ENCODE measurements around the gene GNA12. TPM values are rescaled to one million over a fixed set of nuclear protein-coding genes. Genes with fewer than 3 reads are reported as not detected.

The GNA12 gene
- total and polyA plus RNA-seq, 2 experiments from 2014 or later, result 28.4 to 40.2 TPM

DNA sequence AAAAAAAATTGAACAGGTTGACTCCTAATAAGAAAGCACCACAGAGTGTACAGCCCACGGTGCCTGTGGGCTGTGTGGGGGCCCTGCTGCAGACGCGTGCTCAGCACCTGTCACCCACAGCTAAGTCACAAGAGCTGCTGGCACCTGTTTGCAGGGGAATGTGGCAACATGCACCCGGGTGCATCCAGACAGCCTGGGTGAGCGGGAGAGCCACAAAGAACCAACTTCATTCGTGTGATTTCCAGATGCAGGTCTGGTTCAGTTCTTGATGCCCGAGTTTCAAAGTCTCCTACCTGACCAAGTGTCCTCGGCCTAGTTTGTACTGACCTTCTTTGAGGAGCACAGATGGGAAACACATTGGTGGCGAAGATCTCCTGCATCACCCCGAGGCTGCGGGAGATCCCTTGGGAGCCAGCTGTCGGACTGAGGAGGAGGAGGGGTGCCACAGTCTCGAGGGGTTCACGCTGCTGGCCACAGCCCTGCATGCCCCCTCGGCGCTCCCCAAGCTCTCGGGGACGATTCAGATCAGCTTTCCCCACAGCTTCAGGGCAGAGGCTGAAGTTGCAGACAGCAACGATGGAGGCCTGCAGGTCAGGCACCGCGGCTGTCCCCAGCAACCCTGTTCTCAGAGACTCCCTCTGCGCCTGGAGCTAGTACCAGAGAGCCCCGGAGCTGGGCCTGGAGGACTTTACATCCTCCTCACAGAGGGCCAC is 120.8 kb downstream of the GNA12 start:
- no peak overlapping the region for H2AFZ ChIP-seq
- no peaks in the 10 kb centered on the region for H4K20me1 ChIP-seq (ENCODE audit: insufficient read depth, poor library complexity, severe bottlenecking)
- H3K4me2 ChIP-seq, result no peak overlapping the region
- DNase-seq (ENCODE audit: low spot score), result no peak
- no peaks in the 10 kb centered on the region for H3K4me1 ChIP-seq (ENCODE audit: insufficient read depth)
- 93% methylated on average over 23 of the region's 23 CpGs for WGBS (ENCODE audit: low lambda C conversion rate, missing lambda C conversion rate)
- H3K27ac ChIP-seq, result no peak overlapping the region
- H3K9me3 ChIP-seq (ENCODE audit: low read depth), result no peaks in the 10 kb centered on the region
- H3K9me2 ChIP-seq (replicated peaks; ENCODE audit: insufficient read depth), result no peaks in the 10 kb centered on the region
- no peaks in the 10 kb centered on the region for H3K79me2 ChIP-seq
- H3K4me3 ChIP-seq, result no peak overlapping the region
- TF ChIP-seq EZH2phosphoT487 (IDR thresholded peaks at IDR 0.05; ENCODE audit: low read depth, severe bottlenecking, unreplicated experiment), result no peak
- TF ChIP-seq, protein P1, sequence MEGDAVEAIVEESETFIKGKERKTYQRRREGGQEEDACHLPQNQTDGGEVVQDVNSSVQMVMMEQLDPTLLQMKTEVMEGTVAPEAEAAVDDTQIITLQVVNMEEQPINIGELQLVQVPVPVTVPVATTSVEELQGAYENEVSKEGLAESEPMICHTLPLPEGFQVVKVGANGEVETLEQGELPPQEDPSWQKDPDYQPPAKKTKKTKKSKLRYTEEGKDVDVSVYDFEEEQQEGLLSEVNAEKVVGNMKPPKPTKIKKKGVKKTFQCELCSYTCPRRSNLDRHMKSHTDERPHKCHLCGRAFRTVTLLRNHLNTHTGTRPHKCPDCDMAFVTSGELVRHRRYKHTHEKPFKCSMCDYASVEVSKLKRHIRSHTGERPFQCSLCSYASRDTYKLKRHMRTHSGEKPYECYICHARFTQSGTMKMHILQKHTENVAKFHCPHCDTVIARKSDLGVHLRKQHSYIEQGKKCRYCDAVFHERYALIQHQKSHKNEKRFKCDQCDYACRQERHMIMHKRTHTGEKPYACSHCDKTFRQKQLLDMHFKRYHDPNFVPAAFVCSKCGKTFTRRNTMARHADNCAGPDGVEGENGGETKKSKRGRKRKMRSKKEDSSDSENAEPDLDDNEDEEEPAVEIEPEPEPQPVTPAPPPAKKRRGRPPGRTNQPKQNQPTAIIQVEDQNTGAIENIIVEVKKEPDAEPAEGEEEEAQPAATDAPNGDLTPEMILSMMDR (IDR thresholded peaks at IDR 0.05; ENCODE audit: poor library complexity), result no peak
- TF ChIP-seq EZH2 (IDR thresholded peaks at IDR 0.05; ENCODE audit: borderline replicate concordance), result no peak
- H3K27me3 ChIP-seq, result no peaks in the 10 kb centered on the region
- no peaks in the 10 kb centered on the region for H3K36me3 ChIP-seq (replicated peaks; ENCODE audit: insufficient read depth, low read depth)

DNA sequence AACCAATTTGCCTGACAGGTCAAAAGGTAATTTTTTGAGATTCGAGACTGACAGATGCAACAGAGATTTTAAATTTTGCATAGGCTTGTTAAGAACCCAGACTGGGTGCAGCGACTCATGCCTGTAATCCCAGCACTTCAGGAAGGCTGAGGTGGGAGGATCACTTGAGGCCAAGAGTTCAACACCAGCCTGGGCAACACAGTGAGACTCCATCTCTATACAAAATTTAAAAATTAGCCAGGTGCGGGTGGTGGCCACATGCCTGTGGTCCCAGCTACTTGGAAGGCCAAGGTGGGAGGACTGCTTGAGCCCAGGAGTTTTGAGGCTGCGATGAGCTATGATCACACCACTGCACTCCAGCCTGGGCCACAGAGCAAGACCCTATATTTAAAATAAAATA is 121.5 kb downstream of the GNA12 start:
- Histone ChIP-seq H3K4me2 (no peak overlapping the region), H3K36me3 (replicated peaks; ENCODE audit: insufficient read depth, low read depth) (no peaks in the 10 kb centered on the region), H4K20me1 (ENCODE audit: insufficient read depth, poor library complexity, severe bottlenecking) (no peaks in the 10 kb centered on the region), H3K27me3 (no peaks in the 10 kb centered on the region), H3K9me2 (replicated peaks; ENCODE audit: insufficient read depth) (no peaks in the 10 kb centered on the region), H3K9me3 (ENCODE audit: low read depth) (no peaks in the 10 kb centered on the region), H2AFZ (no peak overlapping the region), H3K27ac (no peak overlapping the region), H3K4me1 (ENCODE audit: insufficient read depth) (no peaks in the 10 kb centered on the region), H3K4me3 (no peak overlapping the region), H3K79me2 (no peaks in the 10 kb centered on the region)
- TF ChIP-seq EZH2phosphoT487 (IDR thresholded peaks at IDR 0.05; ENCODE audit: low read depth, severe bottlenecking, unreplicated experiment) (no peak), EZH2 (IDR thresholded peaks at IDR 0.05; ENCODE audit: borderline replicate concordance) (no peak)
- TF ChIP-seq, protein P1 (IDR thresholded peaks at IDR 0.05; ENCODE audit: poor library complexity), result no peak
- no peak for DNase-seq (ENCODE audit: low spot score)
- WGBS (ENCODE audit: low lambda C conversion rate, missing lambda C conversion rate), result 97% methylated on average over 4 of the region's 4 CpGs

DNA sequence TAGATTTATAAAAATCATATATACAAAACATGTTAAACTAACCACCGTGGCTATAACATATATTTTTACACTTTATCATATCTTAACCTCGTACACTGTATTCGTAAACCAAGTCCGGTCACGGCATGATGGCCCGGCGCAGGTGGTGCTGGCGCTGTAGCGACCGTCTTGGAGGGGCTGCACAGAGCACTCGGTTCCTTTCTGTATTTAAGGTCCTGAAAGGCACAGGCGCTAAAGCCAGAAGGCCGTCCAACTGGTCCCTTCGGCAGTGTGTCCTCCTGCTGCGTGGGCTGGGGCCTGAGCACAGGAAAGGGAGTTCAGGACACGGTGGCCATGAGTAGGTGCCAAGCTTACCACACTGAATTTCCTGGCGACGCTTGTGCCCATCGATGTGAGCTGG is 122.3 kb downstream of the GNA12 start:
- no peak overlapping the region for H2AFZ ChIP-seq
- DNase-seq (ENCODE audit: low spot score), result no peak
- H3K36me3 ChIP-seq (replicated peaks; ENCODE audit: insufficient read depth, low read depth), result no peaks in the 10 kb centered on the region
- H3K27ac ChIP-seq, result no peak overlapping the region
- no peaks in the 10 kb centered on the region for H4K20me1 ChIP-seq (ENCODE audit: insufficient read depth, poor library complexity, severe bottlenecking)
- H3K9me2 ChIP-seq (replicated peaks; ENCODE audit: insufficient read depth), result no peaks in the 10 kb centered on the region
- H3K79me2 ChIP-seq, result no peaks in the 10 kb centered on the region
- 95% methylated on average over 19 of the region's 19 CpGs for WGBS (ENCODE audit: low lambda C conversion rate, missing lambda C conversion rate)
- H3K4me2 ChIP-seq, result no peak overlapping the region
- H3K27me3 ChIP-seq, result no peaks in the 10 kb centered on the region
- TF ChIP-seq EZH2 (IDR thresholded peaks at IDR 0.05; ENCODE audit: borderline replicate concordance) (no peak), EZH2phosphoT487 (IDR thresholded peaks at IDR 0.05; ENCODE audit: low read depth, severe bottlenecking, unreplicated experiment) (no peak)
- TF ChIP-seq, protein P1 (IDR thresholded peaks at IDR 0.05; ENCODE audit: poor library complexity), result no peak
- no peaks in the 10 kb centered on the region for H3K9me3 ChIP-seq (ENCODE audit: low read depth)
- no peak overlapping the region for H3K4me3 ChIP-seq
- H3K4me1 ChIP-seq (ENCODE audit: insufficient read depth), result peaks cover 5% of the 10 kb centered on the region

Data from hepatocyte (in vitro differentiated cells).